ENCODE results near the gene INHBC.

The INHBC gene

DNA sequence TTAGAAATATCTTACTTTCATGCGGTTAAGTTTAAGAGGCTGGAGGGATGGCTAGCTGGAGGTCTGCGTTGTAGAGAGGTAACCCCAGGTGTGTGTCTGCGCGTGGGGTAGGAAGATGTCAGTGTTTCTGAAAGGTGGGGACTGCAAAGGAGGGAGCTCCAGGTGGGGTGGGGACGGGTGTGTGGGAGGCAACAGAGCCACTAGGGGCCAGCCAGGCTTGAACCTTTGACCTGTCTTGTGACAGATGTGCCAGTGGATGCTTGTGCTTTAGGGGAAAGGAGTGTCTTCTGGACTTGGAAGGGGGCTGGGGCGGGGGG lies 25.8 kb downstream of the INHBC start:
- no peak overlapping the region for H3K4me3 ChIP-seq (ENCODE audit: low read length)
- TF ChIP-seq, protein P1, sequence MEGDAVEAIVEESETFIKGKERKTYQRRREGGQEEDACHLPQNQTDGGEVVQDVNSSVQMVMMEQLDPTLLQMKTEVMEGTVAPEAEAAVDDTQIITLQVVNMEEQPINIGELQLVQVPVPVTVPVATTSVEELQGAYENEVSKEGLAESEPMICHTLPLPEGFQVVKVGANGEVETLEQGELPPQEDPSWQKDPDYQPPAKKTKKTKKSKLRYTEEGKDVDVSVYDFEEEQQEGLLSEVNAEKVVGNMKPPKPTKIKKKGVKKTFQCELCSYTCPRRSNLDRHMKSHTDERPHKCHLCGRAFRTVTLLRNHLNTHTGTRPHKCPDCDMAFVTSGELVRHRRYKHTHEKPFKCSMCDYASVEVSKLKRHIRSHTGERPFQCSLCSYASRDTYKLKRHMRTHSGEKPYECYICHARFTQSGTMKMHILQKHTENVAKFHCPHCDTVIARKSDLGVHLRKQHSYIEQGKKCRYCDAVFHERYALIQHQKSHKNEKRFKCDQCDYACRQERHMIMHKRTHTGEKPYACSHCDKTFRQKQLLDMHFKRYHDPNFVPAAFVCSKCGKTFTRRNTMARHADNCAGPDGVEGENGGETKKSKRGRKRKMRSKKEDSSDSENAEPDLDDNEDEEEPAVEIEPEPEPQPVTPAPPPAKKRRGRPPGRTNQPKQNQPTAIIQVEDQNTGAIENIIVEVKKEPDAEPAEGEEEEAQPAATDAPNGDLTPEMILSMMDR (conservative IDR thresholded peaks at IDR 0.05; ENCODE audit: low read depth, low read length): no peak
- no peak for DNase-seq (ENCODE audit: low read depth)

DNA sequence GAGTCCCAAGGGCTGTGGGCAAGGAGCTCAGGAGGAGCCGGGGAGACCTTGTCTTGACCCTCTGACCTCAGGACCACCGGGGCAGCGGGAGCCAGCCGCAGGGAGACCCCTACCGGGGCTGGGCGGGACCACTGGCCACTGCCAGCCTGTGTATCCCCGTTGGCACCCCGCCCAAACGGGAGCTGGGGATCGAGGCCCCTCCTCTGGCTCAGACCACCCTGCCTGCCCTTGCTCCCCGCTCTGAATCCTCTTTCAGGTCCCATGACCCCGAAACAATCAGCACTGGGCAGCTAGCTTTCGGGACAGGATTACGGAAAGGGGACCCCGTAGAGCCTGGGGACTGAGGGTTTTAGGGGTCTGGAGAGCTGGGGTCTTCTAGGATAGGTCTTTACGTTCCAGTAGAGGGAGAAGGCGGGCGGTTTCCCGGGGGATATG lies 26.3 kb downstream of the INHBC start:
- H3K4me3 ChIP-seq (ENCODE audit: low read length): no peak overlapping the region
- DNase-seq (ENCODE audit: low read depth): no peak
- TF ChIP-seq, protein P1 (conservative IDR thresholded peaks at IDR 0.05; ENCODE audit: low read depth, low read length): no peak

DNA sequence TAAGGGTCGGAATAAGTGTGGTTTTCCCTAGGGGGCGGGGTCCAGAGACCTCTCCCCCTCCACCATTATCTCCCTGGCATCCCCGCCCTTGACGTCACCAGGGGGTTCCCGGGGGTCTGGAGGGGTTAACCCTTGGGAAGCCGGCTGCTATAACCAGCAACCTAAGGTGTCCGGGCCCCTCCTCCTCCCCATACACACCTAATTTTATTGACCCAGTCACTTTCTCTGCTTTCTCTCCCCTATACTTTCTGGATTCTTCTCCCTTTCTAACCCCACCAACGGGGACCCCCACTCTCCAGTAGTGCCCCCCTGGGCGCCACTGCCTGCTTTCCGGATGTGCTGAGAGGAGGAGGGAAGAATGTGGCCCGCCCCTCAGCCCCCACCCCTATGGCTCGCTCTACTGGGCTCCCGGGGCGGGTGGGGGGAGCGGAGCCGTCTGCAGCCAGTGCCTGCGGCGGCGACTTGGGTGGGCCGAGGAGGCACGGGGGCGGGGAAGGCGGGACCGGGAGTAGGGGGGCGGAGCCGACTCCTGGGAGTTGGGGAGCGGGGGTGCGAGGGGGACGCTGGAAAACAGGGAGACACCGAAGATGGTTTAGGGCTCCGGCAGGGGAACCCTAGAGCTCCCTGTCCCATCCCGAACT lies 26.8 kb downstream of the INHBC start:
- DNase-seq (ENCODE audit: low read depth): no peak
- TF ChIP-seq, protein P1 (conservative IDR thresholded peaks at IDR 0.05; ENCODE audit: low read depth, low read length): no peak

DNA sequence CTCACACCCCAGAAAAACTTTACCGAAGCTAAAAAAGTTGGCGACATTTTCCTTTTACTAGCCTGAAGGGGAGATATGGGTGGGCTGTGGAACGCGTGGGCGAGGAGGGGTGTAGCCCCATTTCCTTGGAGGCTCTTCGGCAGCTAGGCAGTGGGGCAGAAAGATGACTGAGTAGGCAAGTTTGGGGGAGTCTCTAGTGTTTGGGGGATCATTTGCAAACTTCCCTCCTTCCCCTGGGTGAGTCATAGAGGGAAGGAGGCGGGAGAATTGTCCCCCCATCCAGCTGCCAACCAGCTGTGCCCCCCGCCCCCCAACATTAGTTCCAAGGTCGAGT lies 27.3 kb downstream of the INHBC start:
- TF ChIP-seq, protein P1 (conservative IDR thresholded peaks at IDR 0.05; ENCODE audit: low read depth, low read length): no peak
- no peak for DNase-seq (ENCODE audit: low read depth)
- H3K4me3 ChIP-seq (ENCODE audit: low read length): peak overlapping the region; percentile 55

More for the DNA sequence above, 26.8 kb downstream of the INHBC start:
- peak overlapping the region; percentile 55 for H3K4me3 ChIP-seq (ENCODE audit: low read length)

DNA sequence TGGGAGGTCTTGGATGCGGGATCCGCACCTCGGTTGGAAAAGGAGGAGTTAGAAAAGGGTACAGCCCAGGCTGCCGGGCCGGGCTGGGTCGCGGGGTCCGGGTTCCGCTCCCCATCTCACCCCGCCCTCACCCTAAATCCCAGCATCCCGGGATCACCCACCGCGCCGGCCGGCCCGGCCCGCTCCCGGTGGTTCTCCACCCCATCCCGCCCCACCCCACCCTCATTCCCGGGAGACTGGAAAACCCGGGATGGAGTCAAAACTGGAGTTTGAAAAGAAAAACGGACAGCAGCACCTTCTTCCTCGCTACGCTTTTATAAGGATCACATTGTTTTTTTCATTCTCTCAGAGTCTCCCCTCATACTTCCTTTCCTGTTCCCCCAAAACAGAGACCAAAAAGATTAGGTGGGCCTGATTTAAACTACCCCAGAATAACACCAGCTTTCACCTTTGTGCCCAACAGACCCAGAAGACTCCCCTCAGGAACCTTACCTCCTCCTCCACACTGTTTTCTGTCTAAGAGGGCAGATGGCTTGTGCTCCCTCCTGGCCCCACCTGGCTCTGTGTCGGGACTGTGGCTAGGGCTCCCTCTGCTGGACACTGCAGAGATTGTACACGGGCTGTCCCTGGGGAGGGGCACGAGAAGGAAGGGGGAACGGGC lies 27.8 kb downstream of the INHBC start:
- TF ChIP-seq, protein P1 (conservative IDR thresholded peaks at IDR 0.05; ENCODE audit: low read depth, low read length): peak; percentile 99
- H3K4me3 ChIP-seq (ENCODE audit: low read length): peak overlapping the region; percentile 55
- DNase-seq (ENCODE audit: low read depth): peak; percentile 46

DNA sequence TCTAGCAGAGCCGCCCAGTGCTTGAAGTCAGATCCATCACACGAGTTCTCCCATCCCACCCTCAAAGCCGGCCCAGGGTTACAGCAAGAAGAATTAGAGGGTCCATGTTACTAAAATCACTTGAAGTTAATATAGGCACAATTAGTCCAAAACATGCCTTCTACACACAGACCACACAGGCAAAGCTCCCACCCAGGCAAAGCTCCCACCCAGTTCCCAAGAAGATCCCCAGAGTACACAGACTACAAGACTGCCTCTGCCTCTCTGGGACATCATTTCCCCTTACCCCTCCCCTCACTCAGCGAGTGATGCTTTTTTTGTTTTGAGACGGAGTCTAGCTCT lies 28.3 kb downstream of the INHBC start:
- DNase-seq (ENCODE audit: low read depth): no peak
- no peak overlapping the region for H3K4me3 ChIP-seq (ENCODE audit: low read length)
- TF ChIP-seq, protein P1 (conservative IDR thresholded peaks at IDR 0.05; ENCODE audit: low read depth, low read length): no peak

DNA sequence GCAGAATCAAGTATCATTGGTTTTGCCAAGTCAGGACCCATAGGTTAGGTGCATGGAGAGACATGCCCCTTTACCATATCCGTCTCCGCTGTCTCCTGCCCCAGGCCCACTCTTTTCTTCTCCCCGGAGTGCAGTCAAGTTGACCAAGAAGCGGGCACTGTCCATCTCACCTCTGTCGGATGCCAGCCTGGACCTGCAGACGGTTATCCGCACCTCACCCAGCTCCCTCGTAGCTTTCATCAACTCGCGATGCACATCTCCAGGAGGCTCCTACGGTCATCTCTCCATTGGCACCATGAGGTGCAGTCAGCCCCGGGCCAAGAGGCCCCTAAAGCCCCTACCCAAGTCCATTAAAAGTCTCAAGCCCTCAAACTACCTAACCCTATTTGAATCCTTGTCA lies 30.0 kb downstream of the INHBC start:
- TF ChIP-seq, protein P1 (conservative IDR thresholded peaks at IDR 0.05; ENCODE audit: low read depth, low read length): no peak
- H3K4me3 ChIP-seq (ENCODE audit: low read length): no peak overlapping the region
- no peak for DNase-seq (ENCODE audit: low read depth)

All from retinal pigment epithelial cell (primary cell).